ENCODE measurements around the gene SYNCRIP.
A peak's percentile ranks its signal among the peaks of the same experiment; 100 is the strongest.

The SYNCRIP gene

DNA sequence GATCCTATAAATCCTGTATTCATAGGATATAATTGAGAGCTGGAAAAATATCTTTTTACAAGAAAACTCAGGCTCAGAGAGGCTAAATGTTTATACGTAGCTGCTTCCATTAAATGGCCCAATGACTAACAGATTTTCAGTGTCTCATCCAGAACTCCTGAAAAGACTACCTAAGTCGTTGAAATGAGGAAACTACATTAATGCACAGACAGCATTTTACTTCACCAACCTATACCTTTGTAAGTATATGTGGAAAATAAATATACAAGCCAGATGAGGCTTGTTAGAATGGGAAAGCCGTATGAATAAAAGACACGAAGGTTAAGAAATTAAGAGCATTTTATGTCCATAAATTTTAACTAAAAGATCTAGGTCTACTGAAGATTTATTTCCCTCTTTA is 40.6 kb downstream of the SYNCRIP start:
- no CpG with 5 or more reads among the region's 4 CpGs for whole genome bisulfite sequencing (ENCODE audit: extremely low coverage, insufficient coverage, insufficient read length)
- no peaks in the 10 kb centered on the region for H3K79me2 ChIP-seq (ENCODE audit: control insufficient read depth, insufficient read depth, low read length, poor library complexity)

DNA sequence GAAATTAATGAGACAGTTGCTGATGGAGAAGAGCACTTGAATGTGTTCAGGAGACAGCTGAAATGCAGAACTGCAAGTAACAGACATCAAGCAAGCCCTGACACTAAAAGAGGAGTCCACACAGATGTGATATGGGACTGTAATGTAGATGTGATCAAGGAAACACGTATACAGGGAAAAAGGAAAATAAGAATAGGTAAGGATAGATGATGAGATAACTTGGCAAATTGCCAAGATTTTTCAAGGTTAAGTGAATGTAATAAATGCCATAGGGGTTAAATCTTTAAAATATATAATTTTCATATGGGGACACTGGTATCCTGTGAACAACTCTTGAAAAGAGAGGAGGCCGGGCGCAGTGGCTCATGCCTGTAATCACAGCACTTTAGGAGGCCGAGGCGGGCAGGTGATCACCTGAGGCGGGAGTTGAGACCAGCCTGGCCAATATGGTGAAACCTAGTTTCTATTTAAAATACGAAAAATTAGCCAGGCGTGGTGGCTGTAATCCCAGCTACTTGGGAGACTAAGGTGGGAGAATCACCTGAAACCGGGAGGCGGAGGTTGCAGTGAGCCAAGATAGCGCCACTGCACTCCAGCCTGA is 41.9 kb downstream of the SYNCRIP start:
- no peak overlapping the region for H2BK120ac ChIP-seq (ENCODE audit: insufficient read depth, low read length, poor library complexity)
- no peaks in the 10 kb centered on the region for H3K9me3 ChIP-seq (ENCODE audit: insufficient read depth, low read depth, low read length)
- H4K8ac ChIP-seq (ENCODE audit: low read depth, low read length) = no peak overlapping the region
- H4K12ac ChIP-seq (ENCODE audit: low read depth, low read length) = no peak overlapping the region
- no peak overlapping the region for H3K27ac ChIP-seq (ENCODE audit: low read depth, low read length)
- WGBS (ENCODE audit: extremely low coverage, insufficient coverage, insufficient read length) = no CpG with 5 or more reads among the region's 11 CpGs
- no peak overlapping the region for H4K91ac ChIP-seq (ENCODE audit: low read depth, low read length)
- H3K14ac ChIP-seq (ENCODE audit: low read length) = no peak overlapping the region
- no peak overlapping the region for H3K4me2 ChIP-seq (ENCODE audit: low read length)
- no peak overlapping the region for H2BK5ac ChIP-seq (ENCODE audit: low read depth, low read length, poor library complexity)
- H3K18ac ChIP-seq (ENCODE audit: low read length) = no peak overlapping the region
- no peak overlapping the region for H2BK12ac ChIP-seq (ENCODE audit: low read length)
- H3K79me1 ChIP-seq (ENCODE audit: low read length) = no peaks in the 10 kb centered on the region
- no peak for DNase-seq
- no peaks in the 10 kb centered on the region for H3K4me1 ChIP-seq (ENCODE audit: control insufficient read depth in 1 of 2, insufficient read depth in 2 of 2, low read length in 2 of 2)
- no peak overlapping the region for H3K4ac ChIP-seq (ENCODE audit: low read depth, low read length)
- H2AK5ac ChIP-seq (ENCODE audit: low read length) = no peak overlapping the region
- H3K79me2 ChIP-seq (ENCODE audit: control insufficient read depth, insufficient read depth, low read length, poor library complexity) = no peaks in the 10 kb centered on the region
- no peak overlapping the region for H3K9ac ChIP-seq (ENCODE audit: low read length)
- H3K23ac ChIP-seq (ENCODE audit: low read length) = no peak overlapping the region
- no peak overlapping the region for H2AFZ ChIP-seq (ENCODE audit: insufficient read depth, low read length, poor library complexity)
- H3K27me3 ChIP-seq (ENCODE audit: insufficient read depth, low read length) = no peaks in the 10 kb centered on the region
- no peak overlapping the region for H3K4me3 ChIP-seq (ENCODE audit: low read depth, low read length)
- H3K36me3 ChIP-seq (ENCODE audit: control insufficient read depth in 1 of 2, insufficient read depth in 2 of 2, low read length in 2 of 2) = peaks cover 0 to 4% of the 10 kb centered on the region in 2 experiments

More for the DNA sequence above, 40.6 kb downstream of the SYNCRIP start:
- Histone ChIP-seq H3K4me2 (ENCODE audit: low read length) (no peak overlapping the region), H2AFZ (ENCODE audit: insufficient read depth, low read length, poor library complexity) (no peak overlapping the region), H2BK5ac (ENCODE audit: low read depth, low read length, poor library complexity) (no peak overlapping the region), H2BK120ac (ENCODE audit: insufficient read depth, low read length, poor library complexity) (no peak overlapping the region), H3K4ac (ENCODE audit: low read depth, low read length) (no peak overlapping the region), H2BK12ac (ENCODE audit: low read length) (no peak overlapping the region), H4K91ac (ENCODE audit: low read depth, low read length) (no peak overlapping the region), H3K27ac (ENCODE audit: low read depth, low read length) (no peak overlapping the region), H3K14ac (ENCODE audit: low read length) (no peak overlapping the region), H3K4me3 (ENCODE audit: low read depth, low read length) (no peak overlapping the region), H3K9me3 (ENCODE audit: insufficient read depth, low read depth, low read length) (no peaks in the 10 kb centered on the region), H4K8ac (ENCODE audit: low read depth, low read length) (no peak overlapping the region), H3K27me3 (ENCODE audit: insufficient read depth, low read length) (no peaks in the 10 kb centered on the region), H3K4me1 (ENCODE audit: control insufficient read depth in 1 of 2, insufficient read depth in 2 of 2, low read length in 2 of 2) (no peaks in the 10 kb centered on the region), H3K9ac (ENCODE audit: low read length) (no peak overlapping the region), H3K79me1 (ENCODE audit: low read length) (no peaks in the 10 kb centered on the region), H2AK5ac (ENCODE audit: low read length) (no peak overlapping the region), H3K18ac (ENCODE audit: low read length) (no peak overlapping the region), H3K23ac (ENCODE audit: low read length) (no peak overlapping the region), H4K12ac (ENCODE audit: low read depth, low read length) (no peak overlapping the region), H3K36me3 (ENCODE audit: control insufficient read depth in 1 of 2, insufficient read depth in 2 of 2, low read length in 2 of 2) (peaks cover 0 to 4% of the 10 kb centered on the region in 2 experiments)
- DNase-seq = no peak

DNA sequence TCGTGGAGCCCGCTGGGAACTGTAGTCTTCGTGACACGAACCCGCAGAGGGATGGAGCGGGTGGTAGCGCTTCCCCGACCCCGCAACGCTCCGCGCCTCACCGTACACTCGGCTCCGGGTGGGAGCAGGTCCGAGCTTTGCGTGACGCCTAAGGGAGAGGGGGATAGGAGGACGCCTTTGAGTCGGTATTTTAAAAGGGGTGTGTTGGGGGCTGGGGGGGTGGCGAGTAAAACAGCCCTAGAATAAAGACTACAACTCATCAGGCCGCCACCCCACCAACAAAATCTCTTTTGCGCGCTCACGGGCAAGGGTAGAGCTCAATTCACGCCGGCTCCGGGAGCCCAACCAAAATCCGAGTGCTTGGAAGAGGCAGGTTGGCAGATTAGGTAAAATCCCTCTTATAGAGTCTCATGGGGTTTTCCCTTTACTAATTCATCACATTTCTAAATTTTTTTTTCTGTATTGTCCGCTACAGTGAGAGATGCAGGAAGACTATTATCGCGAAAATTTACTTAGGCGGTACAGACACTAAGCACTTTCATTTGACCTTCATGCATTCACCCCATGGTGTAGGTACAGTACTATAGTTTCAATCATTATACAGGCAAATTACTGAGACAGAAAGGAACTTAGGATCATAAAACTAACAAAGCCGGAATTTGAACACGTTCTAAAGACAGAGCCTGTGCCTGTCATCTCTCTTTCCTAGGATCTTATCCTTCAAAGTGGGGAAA is 48.3 kb downstream of the SYNCRIP start:
- Histone ChIP-seq H3K4ac (ENCODE audit: low read depth, low read length) (no peak overlapping the region), H3K18ac (ENCODE audit: low read length) (peak overlapping the region; percentile 42), H4K12ac (ENCODE audit: low read depth, low read length) (peak overlapping the region; percentile 49), H3K9me3 (ENCODE audit: insufficient read depth, low read depth, low read length) (no peaks in the 10 kb centered on the region), H2AFZ (ENCODE audit: insufficient read depth, low read length, poor library complexity) (peak overlapping the region; percentile 9), H2AK5ac (ENCODE audit: low read length) (no peak overlapping the region), H2BK5ac (ENCODE audit: low read depth, low read length, poor library complexity) (peak overlapping the region; percentile 66), H3K4me3 (ENCODE audit: low read depth, low read length) (peak overlapping the region; percentile 98), H3K27ac (ENCODE audit: low read depth, low read length) (peak overlapping the region; percentile 98), H3K79me2 (ENCODE audit: control insufficient read depth, insufficient read depth, low read length, poor library complexity) (peaks cover 13% of the 10 kb centered on the region), H3K36me3 (ENCODE audit: control insufficient read depth in 1 of 2, insufficient read depth in 2 of 2, low read length in 2 of 2) (peaks cover 0 to under 1% of the 10 kb centered on the region in 2 experiments), H4K91ac (ENCODE audit: low read depth, low read length) (peak overlapping the region; percentile 22), H4K8ac (ENCODE audit: low read depth, low read length) (peak overlapping the region; percentile 93), H3K4me1 (ENCODE audit: control insufficient read depth in 1 of 2, insufficient read depth in 2 of 2, low read length in 2 of 2) (no peaks in the 10 kb centered on the region), H3K23ac (ENCODE audit: low read length) (no peak overlapping the region), H3K14ac (ENCODE audit: low read length) (peak overlapping the region; percentile 71), H2BK120ac (ENCODE audit: insufficient read depth, low read length, poor library complexity) (peak overlapping the region; percentile 50), H3K4me2 (ENCODE audit: low read length) (peak overlapping the region; percentile 87), H2BK12ac (ENCODE audit: low read length) (no peak overlapping the region), H3K79me1 (ENCODE audit: low read length) (peaks cover 15% of the 10 kb centered on the region), H3K27me3 (ENCODE audit: insufficient read depth, low read length) (no peaks in the 10 kb centered on the region), H3K9ac (ENCODE audit: low read length) (peak overlapping the region; percentile 24)
- WGBS (ENCODE audit: extremely low coverage, insufficient coverage, insufficient read length) = no CpG with 5 or more reads among the region's 35 CpGs
- peak; percentile 41 to 64 for DNase-seq

DNA sequence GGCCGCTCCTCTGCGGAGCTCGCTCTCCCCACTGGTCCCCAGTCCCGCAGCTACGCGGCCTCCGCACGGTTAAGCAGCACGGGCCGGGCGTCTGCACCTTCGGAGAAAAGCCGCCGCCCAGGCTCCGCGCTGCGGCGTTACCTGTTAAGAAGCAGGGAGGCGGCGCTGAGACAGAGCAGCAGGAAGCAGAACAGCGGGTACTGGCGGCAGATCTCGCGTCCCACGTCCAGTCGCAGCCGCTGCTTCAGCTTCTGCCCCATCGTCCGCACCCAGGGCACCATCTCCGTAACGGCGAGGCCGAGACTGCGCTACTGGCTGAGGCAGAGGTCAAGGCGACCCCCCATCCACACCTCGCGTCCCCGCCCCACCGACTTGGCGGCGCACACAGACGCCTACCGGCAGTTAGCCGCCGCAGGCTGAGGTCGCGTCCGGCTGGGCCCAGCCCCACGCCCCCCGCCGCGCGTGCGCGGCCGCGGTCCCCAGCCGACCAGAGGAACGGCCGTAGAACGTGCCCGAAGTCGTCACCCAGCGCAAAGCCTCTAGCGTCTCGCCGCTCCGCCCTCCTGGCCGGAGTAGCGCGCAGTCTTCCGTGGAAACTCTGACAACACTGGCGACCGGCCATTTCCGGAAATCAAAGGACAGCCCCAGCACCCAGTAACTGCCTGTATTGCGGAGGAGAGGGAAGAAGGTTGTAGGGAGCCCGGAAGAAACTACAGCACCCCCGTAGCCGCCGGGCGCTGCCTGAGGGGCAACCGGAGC is 49.1 kb downstream of the SYNCRIP start, which contains the start of gene SNX14:
Gene SNX14 (minus strand): TSS at position 421 of the 759 bp plus-strand sequence. CDS start 140 bp downstream, at position 281.
- peak within 1 kb of the TSS; percentile 64 for H3K4ac ChIP-seq (ENCODE audit: low read depth, low read length)
- H3K9ac ChIP-seq (ENCODE audit: low read length) = peak within 1 kb of the TSS; percentile 86
- H3K27ac ChIP-seq (ENCODE audit: low read depth, low read length) = peak within 1 kb of the TSS; percentile 98
- no peaks in the 10 kb centered on the region for H3K36me3 ChIP-seq (ENCODE audit: control insufficient read depth in 1 of 2, insufficient read depth in 2 of 2, low read length in 2 of 2)
- peak within 1 kb of the TSS; percentile 87 for H2AK5ac ChIP-seq (ENCODE audit: low read length)
- H3K18ac ChIP-seq (ENCODE audit: low read length) = peak within 1 kb of the TSS; percentile 99
- peak; percentile 96 to 97 for DNase-seq
- H3K4me3 ChIP-seq (ENCODE audit: low read depth, low read length) = peak within 1 kb of the TSS; percentile 98
- H2BK120ac ChIP-seq (ENCODE audit: insufficient read depth, low read length, poor library complexity) = peak within 1 kb of the TSS; percentile 50
- no peaks in the 10 kb centered on the region for H3K9me3 ChIP-seq (ENCODE audit: insufficient read depth, low read depth, low read length)
- no peak within 1 kb of the TSS for H3K23ac ChIP-seq (ENCODE audit: low read length)
- peak within 1 kb of the TSS; percentile 96 for H4K12ac ChIP-seq (ENCODE audit: low read depth, low read length)
- H2BK12ac ChIP-seq (ENCODE audit: low read length) = peak within 1 kb of the TSS; percentile 25
- peaks cover 13% of the 10 kb centered on the region for H3K79me2 ChIP-seq (ENCODE audit: control insufficient read depth, insufficient read depth, low read length, poor library complexity)
- no peaks in the 10 kb centered on the region for H3K27me3 ChIP-seq (ENCODE audit: insufficient read depth, low read length)
- peak within 1 kb of the TSS; percentile 96 for H4K8ac ChIP-seq (ENCODE audit: low read depth, low read length)
- H3K79me1 ChIP-seq (ENCODE audit: low read length) = peaks cover 15% of the 10 kb centered on the region
- H2BK5ac ChIP-seq (ENCODE audit: low read depth, low read length, poor library complexity) = peak within 1 kb of the TSS; percentile 93
- peak within 1 kb of the TSS; percentile 56 for H2AFZ ChIP-seq (ENCODE audit: insufficient read depth, low read length, poor library complexity)
- peak within 1 kb of the TSS; percentile 87 for H3K4me2 ChIP-seq (ENCODE audit: low read length)
- H4K91ac ChIP-seq (ENCODE audit: low read depth, low read length) = peak within 1 kb of the TSS; percentile 96
- H3K4me1 ChIP-seq (ENCODE audit: control insufficient read depth in 1 of 2, insufficient read depth in 2 of 2, low read length in 2 of 2) = no peaks in the 10 kb centered on the region
- no CpG with 5 or more reads among the region's 82 CpGs for WGBS (ENCODE audit: extremely low coverage, insufficient coverage, insufficient read length)
- H3K14ac ChIP-seq (ENCODE audit: low read length) = peak within 1 kb of the TSS; percentile 98

Measured in trophoblast cell (in vitro differentiated cells and primary cell).